Adrenal gland (tissue), 5 donors: Measurements from ENCODE around the gene FOXP4.

Source experiments
- CTCF ChIP-seq, 6 experiments: fragments of 450-650 bp in 4 of 6; fragments of 200-600 bp in 2 of 6; sonication (generic) in 1 of 6; IDR thresholded peaks; 1 replicate in 5 of 6; 2 replicates in 1 of 6; pipeline versions ENCODE4 v1.5.1 to v1.8.0; 2016 to 2021; ENCODE audit warnings: antibody characterized with exemption in 6 of 6, mild to moderate bottlenecking in 2 of 6, moderate library complexity in 1 of 6
- POLR2A ChIP-seq, 2 donors: fragments of 450-650 bp; IDR thresholded peaks; one replicate each; pipeline ENCODE4 v1.6.1; 2017; ENCODE audit warnings: antibody characterized with exemption in 2 of 2, mild to moderate bottlenecking in 2 of 2, moderate library complexity in 1 of 2
- donor health status: DM: no; HTN: no; CAD: no.

- no peak for TF ChIP-seq POLR2A (IDR thresholded peaks at IDR 0.05)
- TF ChIP-seq CTCF (IDR thresholded peaks at IDR 0.05), result no peak
Measured at GRCh38 chr6:41535766-41536165, 10.4 kb upstream of the FOXP4 start.
